H1 (cell line): ENCODE data around the gene EFHC1. TPM values are rescaled to one million over a fixed set of nuclear protein-coding genes. Genes with fewer than 3 reads are reported as not detected.

Experiments used
- ATF2 ChIP-seq: IDR thresholded peaks from 2 replicates; pipeline ENCODE4 v1.6.1; 2012; ENCODE audit warnings: low read length, inconsistent platforms
- BRCA1 ChIP-seq: IDR thresholded peaks from 2 replicates; pipeline ENCODE4 v1.6.1; 2012; ENCODE audit warnings: low read depth, low read length, improper control_type of control experiment
- CHD7 ChIP-seq: fragments of 300-600 bp; sonication (generic); IDR thresholded peaks from 2 replicates; pipeline ENCODE4 v1.7.1; 2012; ENCODE audit warnings: low read length, moderate library complexity, mild to moderate bottlenecking, inconsistent platforms; ENCODE audit not compliant: insufficient replicate concordance
- E2F6 ChIP-seq: IDR thresholded peaks from 2 replicates; pipeline ENCODE4 v1.6.1; 2012; ENCODE audit warnings: inconsistent platforms
- MAFK ChIP-seq: IDR thresholded peaks from 2 replicates; pipeline ENCODE4 v1.6.1; 2012; ENCODE audit warnings: low read depth, mild to moderate bottlenecking, improper control_type of control experiment, low read length
- NANOG ChIP-seq: IDR thresholded peaks from 2 replicates; pipeline ENCODE4 v1.6.1; 2011; ENCODE audit warnings: low read length, low read depth, mild to moderate bottlenecking, inconsistent platforms; ENCODE audit not compliant: insufficient read depth, poor library complexity, severe bottlenecking
- SIRT6 ChIP-seq: IDR thresholded peaks from one replicate; pipeline ENCODE4 v1.7.1; 2012; ENCODE audit warnings: low read length, inconsistent platforms
- YY1 ChIP-seq: IDR thresholded peaks from 2 replicates; pipeline ENCODE4 v1.6.1; 2011; ENCODE audit warnings: low read depth, mild to moderate bottlenecking, low read length
- polyA plus RNA-seq, 7 experiments: library from polyadenylated mRNA; depleted of rRNA in 3 of 7; stranded (reverse) in 5 of 7; unstranded in 2 of 7; fragments of >200 nt in 5 of 7; fragments of 200-250 nt in 2 of 7; gene quantifications; 1 replicate in 5 of 7; 2 replicates in 1 of 7; 4 replicates in 1 of 7; pipeline versions ENCODE4 v1.2.1 to v1.2.3, GENCODE V29; 2011 to 2013; ENCODE audit warnings: missing spikeins in 2 of 7, mixed read lengths in 2 of 7
- total RNA-seq: library from RNA; stranded (reverse); fragmentation: NEBNext Ultra II Directional; extraction: Animal tissue kit (Norgen Biotek cat#: 25700); gene quantifications from 2 replicates; pipeline ENCODE4 v1.2.1, GENCODE V29; 2021

The EFHC1 gene
- total and polyA plus RNA-seq, 2 of the 8 experiments (the other 6 are each of a cell fraction or from before 2014, with no cell fraction given), result 10.5 to 16.4 TPM

- TF ChIP-seq CHD7, result no peak
- TF ChIP-seq NANOG, result no peak
- no peak for TF ChIP-seq ATF2
- TF ChIP-seq MAFK, result no peak
- TF ChIP-seq YY1, result no peak
- TF ChIP-seq SIRT6, result no peak
- no peak for TF ChIP-seq BRCA1
- TF ChIP-seq E2F6, result no peak
These were observed 124.7 kb downstream of the EFHC1 start (continued) for GRCh38 chr6:52544602-52545405.
